Small intestine (tissue), 7 donors: ENCODE results near the gene CES1. TPM values are rescaled to one million over a fixed set of nuclear protein-coding genes. Genes with fewer than 3 reads are reported as not detected.
"Not testable (repeated sequence)": the region's sequence is repeated elsewhere in the genome, so short reads cannot be mapped to it uniquely, and the experiment has no call there.

ENCODE experiments used
- DNase-seq, 2 donors: peaks; one replicate each; pipeline versions ENCODE4 v3.0.0 to v3.0.0-alpha.2; 2013
- FAIRE-seq: peaks from 2 replicates; lab custom pipeline; 2012; peaks lifted over from hg19 to GRCh38; lab: Jason Lieb, UNC
- H3K27ac ChIP-seq, 3 donors: one replicate each; pipeline ENCODE4 v1.5.1; 2013; ENCODE audit warnings: low read length in 2 of 3, mild to moderate bottlenecking in 2 of 3, control low read depth in 1 of 3, inconsistent platforms in 1 of 3, low read depth in 1 of 3, moderate library complexity in 1 of 3
- H3K27me3 ChIP-seq, 3 donors: one replicate each; pipeline ENCODE4 v1.6.1; 2013; ENCODE audit warnings: low read length in 3 of 3, inconsistent platforms in 1 of 3; ENCODE audit not compliant: control insufficient read depth in 3 of 3, insufficient read depth in 3 of 3
- H3K36me3 ChIP-seq, 3 donors: one replicate each; pipeline ENCODE4 v1.6.1; 2013; ENCODE audit warnings: low read length in 3 of 3, inconsistent platforms in 1 of 3, low read depth in 1 of 3, mild to moderate bottlenecking in 1 of 3, moderate library complexity in 1 of 3; ENCODE audit not compliant: control insufficient read depth in 3 of 3, insufficient read depth in 2 of 3
- H3K4me1 ChIP-seq, 3 donors: one replicate each; pipeline ENCODE4 v1.6.1; 2013; ENCODE audit warnings: low read length in 2 of 3, inconsistent platforms in 1 of 3, low read depth in 1 of 3, mild to moderate bottlenecking in 1 of 3, moderate library complexity in 1 of 3; ENCODE audit not compliant: control insufficient read depth in 3 of 3, insufficient read depth in 2 of 3
- H3K4me3 ChIP-seq, 3 donors: one replicate each; pipeline ENCODE4 v1.5.1; 2013; ENCODE audit warnings: low read length in 3 of 3, control low read depth in 1 of 3, inconsistent platforms in 1 of 3, low read depth in 1 of 3, mild to moderate bottlenecking in 1 of 3, moderate library complexity in 1 of 3
- H3K9me3 ChIP-seq, 2 donors: one replicate each; pipeline ENCODE4 v1.6.1; 2013; ENCODE audit warnings: low read depth in 1 of 2, low read length in 1 of 2; ENCODE audit not compliant: control insufficient read depth in 2 of 2, insufficient read depth in 1 of 2
- WGBS, 3 donors: extraction: QIAGEN DNeasy Blood & Tissue Kit; methylation state at CpG; one replicate each; pipeline ENCODE4 v1.1.7; 2013; 5-methylcytosine and 5-hydroxymethylcytosine counted together
- polyA plus RNA-seq, 4 donors: library from polyadenylated mRNA; stranded (reverse) in 3 of 4; unstranded in 1 of 4; fragments of 200-250 nt in 3 of 4; fragments of 120-200 nt in 1 of 4; gene quantifications; one replicate each; pipeline versions ENCODE4 v1.2.1 to v1.2.3, GENCODE V29; 2013
- donor health status: healthy with polysubstance abuse.
- donor health status: control.
- donor health status: control.
- donor health status: Bipolar disorder and iron deficiency.
- donor health status: healthy.

The CES1 gene
- polyA plus RNA-seq, 4 donors, result 3.1 to 34.3 (median 13.3) TPM

DNA sequence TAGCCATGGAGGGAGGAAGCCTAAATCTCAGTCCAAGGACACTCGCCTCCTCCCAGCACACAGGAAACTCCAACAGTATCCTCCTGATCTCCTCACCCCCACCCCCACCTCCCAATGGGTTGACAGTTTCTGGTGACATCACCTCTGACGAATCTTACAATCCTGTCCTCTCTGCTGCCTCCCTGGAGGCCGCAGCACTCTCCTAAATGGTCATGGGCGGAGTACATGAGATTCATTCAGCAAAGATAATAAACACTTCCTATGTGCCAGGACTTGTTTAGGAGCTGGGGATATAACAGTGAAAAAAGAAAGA, 52.8 kb downstream of the CES1 start:
- not testable (repeated sequence) for FAIRE-seq, H3K4me1 ChIP-seq, H3K27me3 ChIP-seq, H3K9me3 ChIP-seq, H3K27ac ChIP-seq, H3K4me3 ChIP-seq, DNase-seq, H3K36me3 ChIP-seq
- 63 to 70% (median 64%) methylated on average over 3 to 4 of the region's 4 CpGs for WGBS, 3 donors

DNA sequence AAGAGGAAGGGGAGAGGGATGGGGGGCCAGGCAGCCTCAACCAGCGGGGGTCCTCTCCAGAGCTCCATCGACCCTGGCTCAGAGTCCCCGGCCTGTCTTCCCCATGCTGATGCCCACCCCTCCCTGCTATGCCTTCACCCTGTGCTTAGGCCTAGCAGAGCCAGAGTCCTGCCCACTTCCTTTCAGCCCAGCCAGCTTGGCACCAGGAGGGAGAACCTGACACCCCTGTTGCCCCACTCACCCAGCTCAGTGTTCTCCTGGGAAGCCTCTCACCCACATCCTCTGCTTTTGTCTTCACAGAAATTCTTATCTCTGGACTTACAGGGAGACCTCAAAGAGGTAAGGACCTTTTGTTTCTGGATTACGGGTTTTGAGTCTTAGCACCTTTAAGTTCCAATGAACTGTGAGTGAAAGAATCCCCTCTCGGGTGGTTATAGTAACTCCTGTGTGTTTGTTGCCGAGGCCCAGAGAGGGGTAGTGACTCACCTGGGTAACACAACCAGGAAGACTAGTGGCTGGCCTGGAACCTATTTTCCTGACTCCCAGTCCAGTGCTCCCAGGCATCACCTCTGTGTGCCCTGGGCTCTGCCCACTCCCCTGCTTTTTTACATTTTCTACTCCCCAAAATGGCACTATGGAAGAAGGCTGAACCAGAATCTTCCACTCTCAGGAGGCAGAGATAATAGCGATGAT, 53.3 kb downstream of the CES1 start:
- Histone ChIP-seq H3K9me3 (no peaks in the 10 kb centered on the region), H3K27me3 (no peaks in the 10 kb centered on the region), H3K4me1 (no peaks in the 10 kb centered on the region), H3K27ac (no peak overlapping the region), H3K36me3 (no peaks in the 10 kb centered on the region), H3K4me3 (no peak overlapping the region)
- WGBS, 3 donors, result 83 to 89% (median 87%) methylated on average over 7 of the region's 7 CpGs
- DNase-seq (no peak), FAIRE-seq (no peak)

DNA sequence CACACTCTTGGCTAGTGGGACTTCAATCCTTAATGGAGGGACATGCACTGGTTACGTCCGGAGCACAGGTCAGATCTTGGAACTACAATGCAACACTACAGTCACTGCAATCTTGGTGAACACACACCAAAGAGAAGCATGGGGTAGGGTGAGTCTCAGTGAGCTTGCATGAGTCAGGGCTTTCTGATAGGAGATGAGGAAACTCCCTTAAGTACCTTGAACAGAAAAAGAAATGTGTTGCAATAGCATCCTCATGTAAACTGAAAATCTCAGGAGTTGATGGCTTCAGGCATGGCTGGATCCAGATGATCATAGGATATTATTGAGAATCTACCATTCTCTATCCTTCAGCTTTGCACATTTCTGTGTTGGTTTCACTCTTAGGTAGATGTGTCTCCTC, 54.1 kb downstream of the CES1 start:
- FAIRE-seq, result no peak

DNA sequence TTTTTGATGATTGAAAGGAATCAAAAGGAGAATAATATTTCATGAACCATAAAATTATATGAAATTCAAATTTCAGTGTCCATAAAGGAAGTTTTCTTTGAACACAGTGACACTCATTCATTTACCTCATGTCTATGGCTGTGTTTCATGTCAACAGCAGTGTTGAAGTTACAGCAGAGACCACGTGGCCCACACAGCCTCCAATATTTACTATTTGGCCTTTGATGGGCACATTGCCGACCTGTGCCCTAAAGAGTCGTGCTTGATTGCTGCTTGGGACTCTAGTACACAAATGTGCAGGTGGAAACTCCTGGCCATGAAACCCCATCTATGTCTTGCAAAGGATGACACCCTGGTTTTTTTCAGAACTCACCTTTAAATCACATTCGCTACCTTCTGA, 57.0 kb downstream of the CES1 start:
- H3K27ac ChIP-seq, result no peak overlapping the region
- H3K36me3 ChIP-seq, result no peaks in the 10 kb centered on the region
- no peaks in the 10 kb centered on the region for H3K27me3 ChIP-seq
- H3K4me3 ChIP-seq, result no peak overlapping the region
- DNase-seq (no peak), FAIRE-seq (no peak)
- no peaks in the 10 kb centered on the region for H3K9me3 ChIP-seq
- 56 to 75% (median 68%) methylated on average over 4 of the region's 4 CpGs for WGBS, 3 donors
- no peaks in the 10 kb centered on the region for H3K4me1 ChIP-seq

More for the DNA sequence above, 54.1 kb downstream of the CES1 start:
- DNase-seq, result peak in 1 of 2 donors; percentile 8
- 90 to 95% (median 94%) methylated on average over 2 of the region's 2 CpGs for WGBS, 3 donors
- no peak overlapping the region for H3K4me3 ChIP-seq
- H3K9me3 ChIP-seq, result no peaks in the 10 kb centered on the region
- no peaks in the 10 kb centered on the region for H3K27me3 ChIP-seq
- no peak overlapping the region for H3K27ac ChIP-seq
- H3K36me3 ChIP-seq, result no peaks in the 10 kb centered on the region
- H3K4me1 ChIP-seq, result no peaks in the 10 kb centered on the region

DNA sequence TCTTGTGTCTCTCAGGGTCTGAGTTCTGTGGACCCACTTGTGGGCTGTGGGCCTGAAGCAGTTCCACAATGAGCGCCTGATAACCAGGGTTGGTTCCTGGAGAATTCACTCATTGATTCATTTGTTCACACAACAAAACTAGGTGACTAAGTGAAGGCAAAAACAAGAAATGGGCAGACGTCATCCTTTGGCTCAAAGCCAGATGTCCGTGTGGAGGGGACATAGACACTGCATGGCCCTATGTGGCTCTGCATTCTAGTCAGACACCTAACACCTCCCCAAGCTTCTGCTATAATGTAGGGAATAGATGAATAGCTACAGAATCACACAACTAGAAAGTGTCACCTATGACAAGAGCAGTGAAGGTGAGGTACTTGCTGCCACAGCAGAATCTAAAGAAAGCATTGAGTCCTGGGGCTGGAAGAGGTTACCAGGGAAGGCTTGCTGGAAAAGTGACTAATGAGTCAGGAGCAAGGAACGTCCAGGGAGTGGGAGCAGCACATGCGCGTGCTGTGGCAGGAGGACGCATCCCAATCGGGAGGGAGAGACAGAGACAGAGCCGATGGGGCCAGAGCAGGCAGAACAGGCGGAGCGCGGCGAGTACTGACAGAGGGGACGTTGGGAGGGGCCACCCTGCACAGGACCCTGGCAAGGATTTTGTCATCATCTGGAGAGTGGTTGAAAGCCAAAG, 58.9 kb downstream of the CES1 start:
- no peak for FAIRE-seq
- WGBS, 3 donors, result 69 to 82% (median 78%) methylated on average over 14 of the region's 14 CpGs
- H3K36me3 ChIP-seq, result no peaks in the 10 kb centered on the region

DNA sequence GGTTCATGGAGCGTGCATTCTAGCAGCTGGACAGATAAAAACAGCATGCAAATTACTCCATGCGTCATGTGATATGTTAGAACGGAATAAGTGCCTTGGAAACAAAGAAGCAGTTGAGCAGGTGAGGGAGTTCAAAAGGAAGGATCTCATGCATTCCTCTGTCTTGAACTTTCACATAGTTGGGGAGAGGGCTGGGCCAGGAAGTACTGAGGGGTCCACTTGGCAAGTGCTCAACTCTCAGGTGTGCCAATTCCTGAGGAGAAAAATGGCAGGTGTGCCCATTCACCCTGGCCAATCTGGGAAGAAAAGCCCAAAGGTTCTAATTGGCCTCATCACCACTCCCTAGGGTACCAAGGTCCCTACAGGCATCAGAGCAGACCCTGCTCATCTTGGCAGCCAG, 67.7 kb downstream of the CES1 start:
- FAIRE-seq, result no peak
- DNase-seq, result peak; percentile 22 to 59
- H3K4me1 ChIP-seq, result no peaks in the 10 kb centered on the region
- peaks cover 0 to 5% (median 5%) of the 10 kb centered on the region in 3 donors for H3K27me3 ChIP-seq
- 11 to 43% (median 19%) methylated on average over 3 of the region's 3 CpGs for WGBS, 3 donors
- no peaks in the 10 kb centered on the region for H3K36me3 ChIP-seq
- H3K27ac ChIP-seq, result no peak overlapping the region
- no peaks in the 10 kb centered on the region for H3K9me3 ChIP-seq
- H3K4me3 ChIP-seq, result no peak overlapping the region

More for the DNA sequence above, 58.9 kb downstream of the CES1 start:
- no peaks in the 10 kb centered on the region for H3K9me3 ChIP-seq
- no peak overlapping the region for H3K4me3 ChIP-seq
- no peak overlapping the region for H3K27ac ChIP-seq
- no peaks in the 10 kb centered on the region for H3K27me3 ChIP-seq
- no peaks in the 10 kb centered on the region for H3K4me1 ChIP-seq
- DNase-seq, result no peak

DNA sequence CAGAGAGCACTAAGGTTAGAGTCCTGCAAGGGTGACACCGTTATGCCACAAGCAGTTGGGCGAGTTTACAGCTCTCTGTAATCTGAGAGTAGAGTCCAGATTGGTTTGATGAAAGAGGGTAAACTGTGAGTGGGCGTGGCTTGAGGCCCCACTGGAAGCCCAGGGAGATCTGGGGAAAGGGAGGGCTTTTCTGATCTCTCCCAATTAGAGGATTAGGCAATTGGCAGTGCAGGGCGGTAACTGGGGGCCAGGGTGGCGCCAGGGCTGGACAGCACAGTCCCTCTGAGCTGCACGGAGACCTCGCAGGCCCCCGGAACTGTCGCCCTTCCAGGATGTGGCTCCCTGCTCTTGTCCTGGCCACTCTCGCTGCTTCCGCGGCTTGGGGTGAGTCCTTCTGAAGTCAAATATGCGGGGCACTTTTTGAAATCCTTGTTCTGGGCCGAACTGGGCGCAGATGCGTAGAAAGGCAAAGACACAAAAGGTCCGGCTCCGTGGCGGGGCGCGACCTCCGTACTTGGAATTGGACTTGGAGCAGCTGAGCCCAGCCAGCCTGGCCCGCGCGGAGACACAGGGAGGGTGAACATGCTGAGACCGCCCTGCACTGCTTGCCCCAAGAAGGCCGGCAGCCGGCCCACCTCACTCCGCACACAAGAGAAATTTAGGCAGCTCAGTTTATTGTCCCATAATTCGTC, 72.4 kb downstream of the CES1 start:
- Histone ChIP-seq H3K9me3 (no peaks in the 10 kb centered on the region), H3K27ac (no peak overlapping the region), H3K36me3 (no peaks in the 10 kb centered on the region), H3K27me3 (peaks cover 0 to 9% (median 3%) of the 10 kb centered on the region in 3 donors), H3K4me3 (peak overlapping the region in 1 of 3 donors; percentile 35), H3K4me1 (no peaks in the 10 kb centered on the region)
- WGBS, 3 donors, result 19 to 26% (median 21%) methylated on average over 30 of the region's 30 CpGs
- FAIRE-seq, result no peak
- peak; percentile 56 to 63 for DNase-seq

DNA sequence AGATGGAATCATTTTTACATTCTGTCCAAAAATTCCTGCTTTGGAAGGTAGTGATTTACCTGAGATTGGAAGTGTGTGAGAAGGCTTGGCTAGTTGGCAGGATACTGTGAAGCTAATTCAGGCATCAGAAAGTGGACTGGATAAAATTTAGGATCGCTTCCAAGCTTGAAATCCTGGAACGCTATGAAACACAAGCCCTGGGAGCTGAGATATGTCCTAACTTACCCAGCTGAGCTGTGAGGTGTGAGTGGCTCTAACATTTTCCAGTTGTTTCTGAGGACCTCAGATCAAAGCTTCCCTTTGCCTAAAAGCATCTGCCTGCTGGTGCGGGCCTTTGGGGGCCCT, 73.0 kb downstream of the CES1 start:
- not testable (repeated sequence) for DNase-seq, H3K9me3 ChIP-seq, H3K36me3 ChIP-seq, FAIRE-seq, H3K27me3 ChIP-seq, H3K27ac ChIP-seq, H3K4me3 ChIP-seq, H3K4me1 ChIP-seq
- 22 to 42% (median 34%) methylated on average over 3 of the region's 3 CpGs for WGBS, 3 donors
